A549 (cell line): ENCODE data around the gene RBKS. TPM values are rescaled to one million over a fixed set of nuclear protein-coding genes. Genes with fewer than 3 reads are reported as not detected.

ENCODE experiments used
- CBX2 ChIP-seq: fragments of 200-600 bp; sonication (generic); IDR thresholded peaks from 2 replicates; pipeline ENCODE4 v1.6.1; 2016; ENCODE audit warnings: low read depth, mild to moderate bottlenecking, borderline replicate concordance
- CHD4 ChIP-seq: fragments of 200-600 bp; sonication (generic); IDR thresholded peaks from 2 replicates; pipeline ENCODE4 v1.6.1; 2016; ENCODE audit warnings: antibody characterized with exemption, mild to moderate bottlenecking, borderline replicate concordance
- EHMT2 ChIP-seq: fragments of 200-600 bp; sonication (generic); IDR thresholded peaks from 2 replicates; pipeline ENCODE4 v1.6.1; 2016; ENCODE audit warnings: antibody characterized with exemption, low read depth, mild to moderate bottlenecking, moderate library complexity
- EP300 ChIP-seq, 2 experiments: fragments of >200 bp; sonication (Bioruptor Twin); formaldehyde crosslinking; IDR thresholded peaks; 2 replicates in 1 of 2; 3 replicates in 1 of 2; pipeline ENCODE4 v1.6.1; 2016 to 2017
- FOSB ChIP-seq: fragments of 250-450 bp; sonication (Bioruptor Pico); IDR thresholded peaks from 2 replicates; pipeline ENCODE4 v1.5.0; 2020; ENCODE audit warnings: mild to moderate bottlenecking, moderate library complexity
- FOSL2 ChIP-seq, 2 experiments: fragments of 450-650 bp in 1 of 2; fragments of >200 bp in 1 of 2; sonication (Bioruptor Twin) in 1 of 2; formaldehyde crosslinking; IDR thresholded peaks; 2 replicates each; pipeline versions ENCODE4 v1.5.0 to v1.6.1; 2016 to 2020; ENCODE audit warnings: mild to moderate bottlenecking in 1 of 2, moderate library complexity in 1 of 2
- HDAC2 ChIP-seq: fragments of 200-600 bp; sonication (generic); IDR thresholded peaks from 2 replicates; pipeline ENCODE4 v1.6.1; 2016
- JUN ChIP-seq, 2 experiments: fragments of >200 bp; sonication (Bioruptor Twin); formaldehyde crosslinking; IDR thresholded peaks; 2 replicates in 1 of 2; 3 replicates in 1 of 2; pipeline ENCODE4 v1.6.1; 2016 to 2017
- MAFK ChIP-seq: fragments of 450-650 bp; IDR thresholded peaks from 2 replicates; pipeline ENCODE4 v1.6.1; 2014; ENCODE audit not compliant: partially characterized antibody
- MAZ ChIP-seq: fragments of 150-350 bp; IDR thresholded peaks from 2 replicates; pipeline ENCODE4 v1.6.1; 2014; ENCODE audit warnings: antibody characterized with exemption, low read depth, low read length, borderline replicate concordance
- NPAS2 ChIP-seq: fragments of 250-450 bp; sonication (Bioruptor Pico); IDR thresholded peaks from 2 replicates; pipeline ENCODE4 v1.8.0; 2022; ENCODE audit warnings: mild to moderate bottlenecking, moderate library complexity, borderline replicate concordance
- NR3C1 ChIP-seq: fragments of >200 bp; sonication (Bioruptor Twin); formaldehyde crosslinking; IDR thresholded peaks from 3 replicates; pipeline ENCODE4 v1.6.1; 2017
- PHF8 ChIP-seq: fragments of 200-600 bp; sonication (generic); IDR thresholded peaks from 2 replicates; pipeline ENCODE4 v1.6.1; 2016; ENCODE audit warnings: low read depth, mild to moderate bottlenecking, antibody characterized with exemption, moderate library complexity, borderline replicate concordance
- POLR2A ChIP-seq: IDR thresholded peaks from 2 replicates; pipeline ENCODE4 v1.6.1; 2012; ENCODE audit warnings: mild to moderate bottlenecking, low read length
- RARB ChIP-seq: fragments of 250-450 bp; sonication (Bioruptor Pico); IDR thresholded peaks from 2 replicates; pipeline ENCODE4 v1.8.0; 2021; ENCODE audit warnings: mild to moderate bottlenecking, moderate library complexity
- USF2 ChIP-seq: fragments of 450-650 bp; IDR thresholded peaks from 2 replicates; pipeline ENCODE4 v1.6.1; 2014; ENCODE audit warnings: antibody characterized with exemption
- ZC3H11A ChIP-seq: fragments of 450-650 bp; IDR thresholded peaks from 2 replicates; pipeline ENCODE4 v1.6.1; 2014; ENCODE audit warnings: antibody characterized with exemption, mild to moderate bottlenecking
- polyA plus RNA-seq, 4 experiments: library from polyadenylated mRNA; depleted of rRNA in 3 of 4; stranded (reverse); fragments of >200 nt; fragmentation: RNase III in 1 of 4; extraction: RNeasy Plus Mini Kit Qiagen cat#74134 plus additional on column Dnase treatment in 1 of 4; gene quantifications; 2 replicates in 3 of 4; 3 replicates in 1 of 4; pipeline ENCODE4 v1.2.3, GENCODE V29; 2011 to 2017
- TF ChIP-seq, protein P1 (sequence below): fragments of 250-450 bp; sonication (Bioruptor Pico); IDR thresholded peaks from 2 replicates; pipeline ENCODE4 v1.5.0; 2020; ENCODE audit warnings: low read depth, mild to moderate bottlenecking, moderate library complexity
- TF ChIP-seq, protein P2 (sequence below): fragments of 250-450 bp; sonication (Bioruptor Pico); IDR thresholded peaks from 2 replicates; pipeline ENCODE4 v1.5.0; 2021; ENCODE audit warnings: mild to moderate bottlenecking, moderate library complexity, borderline replicate concordance
- TF ChIP-seq, protein P3 (sequence below): fragments of 200-600 bp; sonication (generic); IDR thresholded peaks from 2 replicates; pipeline ENCODE4 v1.6.1; 2016; ENCODE audit warnings: antibody characterized with exemption, mild to moderate bottlenecking, moderate library complexity
- TF ChIP-seq, protein P4 (sequence below): fragments of >200 bp; sonication (Bioruptor Twin); formaldehyde crosslinking; IDR thresholded peaks from 3 replicates; pipeline ENCODE4 v1.6.1; 2016

RBKS gene
- polyA plus RNA-seq, 2 of the 4 experiments (the other 2 are of a cell fraction), result 7.6 to 8.5 TPM

- TF ChIP-seq, protein P1, sequence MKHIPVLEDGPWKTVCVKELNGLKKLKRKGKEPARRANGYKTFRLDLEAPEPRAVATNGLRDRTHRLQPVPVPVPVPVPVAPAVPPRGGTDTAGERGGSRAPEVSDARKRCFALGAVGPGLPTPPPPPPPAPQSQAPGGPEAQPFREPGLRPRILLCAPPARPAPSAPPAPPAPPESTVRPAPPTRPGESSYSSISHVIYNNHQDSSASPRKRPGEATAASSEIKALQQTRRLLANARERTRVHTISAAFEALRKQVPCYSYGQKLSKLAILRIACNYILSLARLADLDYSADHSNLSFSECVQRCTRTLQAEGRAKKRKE, result peak; percentile 21; the same call in 1 of the 2 replicates
- TF ChIP-seq CBX2 (no peak), EHMT2 (no peak), USF2 (peak; percentile 57), RARB (CRISPR knock-in tag) (peak; percentile 96), MAFK (no peak), PHF8 (peak; percentile 60), HDAC2 (no peak), POLR2A (peak; percentile 84), FOSB (no peak), JUN (IDR thresholded peaks at IDR 0.05) (peak; percentile 39 to 87; a peak in 4 of 5 replicates), ZC3H11A (no peak), FOSL2 (IDR thresholded peaks at IDR 0.05) (no peak), FOSL2 (CRISPR knock-in tag; IDR thresholded peaks at IDR 0.05) (no peak), NPAS2 (CRISPR knock-in tag) (no peak), CHD4 (no peak), MAZ (peak; percentile 68; the same call in 1 of the 2 replicates), NR3C1 (no peak), EP300 (IDR thresholded peaks at IDR 0.05) (peak in 1 of 2 experiments; percentile 8; a peak in 1 of 5 replicates)
- TF ChIP-seq, protein P2, sequence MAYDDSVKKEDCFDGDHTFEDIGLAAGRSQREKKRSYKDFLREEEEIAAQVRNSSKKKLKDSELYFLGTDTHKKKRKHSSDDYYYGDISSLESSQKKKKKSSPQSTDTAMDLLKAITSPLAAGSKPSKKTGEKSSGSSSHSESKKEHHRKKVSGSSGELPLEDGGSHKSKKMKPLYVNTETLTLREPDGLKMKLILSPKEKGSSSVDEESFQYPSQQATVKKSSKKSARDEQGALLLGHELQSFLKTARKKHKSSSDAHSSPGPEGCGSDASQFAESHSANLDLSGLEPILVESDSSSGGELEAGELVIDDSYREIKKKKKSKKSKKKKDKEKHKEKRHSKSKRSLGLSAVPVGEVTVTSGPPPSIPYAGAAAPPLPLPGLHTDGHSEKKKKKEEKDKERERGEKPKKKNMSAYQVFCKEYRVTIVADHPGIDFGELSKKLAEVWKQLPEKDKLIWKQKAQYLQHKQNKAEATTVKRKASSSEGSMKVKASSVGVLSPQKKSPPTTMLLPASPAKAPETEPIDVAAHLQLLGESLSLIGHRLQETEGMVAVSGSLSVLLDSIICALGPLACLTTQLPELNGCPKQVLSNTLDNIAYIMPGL (CRISPR knock-in tag), result no peak
- TF ChIP-seq, protein P3, sequence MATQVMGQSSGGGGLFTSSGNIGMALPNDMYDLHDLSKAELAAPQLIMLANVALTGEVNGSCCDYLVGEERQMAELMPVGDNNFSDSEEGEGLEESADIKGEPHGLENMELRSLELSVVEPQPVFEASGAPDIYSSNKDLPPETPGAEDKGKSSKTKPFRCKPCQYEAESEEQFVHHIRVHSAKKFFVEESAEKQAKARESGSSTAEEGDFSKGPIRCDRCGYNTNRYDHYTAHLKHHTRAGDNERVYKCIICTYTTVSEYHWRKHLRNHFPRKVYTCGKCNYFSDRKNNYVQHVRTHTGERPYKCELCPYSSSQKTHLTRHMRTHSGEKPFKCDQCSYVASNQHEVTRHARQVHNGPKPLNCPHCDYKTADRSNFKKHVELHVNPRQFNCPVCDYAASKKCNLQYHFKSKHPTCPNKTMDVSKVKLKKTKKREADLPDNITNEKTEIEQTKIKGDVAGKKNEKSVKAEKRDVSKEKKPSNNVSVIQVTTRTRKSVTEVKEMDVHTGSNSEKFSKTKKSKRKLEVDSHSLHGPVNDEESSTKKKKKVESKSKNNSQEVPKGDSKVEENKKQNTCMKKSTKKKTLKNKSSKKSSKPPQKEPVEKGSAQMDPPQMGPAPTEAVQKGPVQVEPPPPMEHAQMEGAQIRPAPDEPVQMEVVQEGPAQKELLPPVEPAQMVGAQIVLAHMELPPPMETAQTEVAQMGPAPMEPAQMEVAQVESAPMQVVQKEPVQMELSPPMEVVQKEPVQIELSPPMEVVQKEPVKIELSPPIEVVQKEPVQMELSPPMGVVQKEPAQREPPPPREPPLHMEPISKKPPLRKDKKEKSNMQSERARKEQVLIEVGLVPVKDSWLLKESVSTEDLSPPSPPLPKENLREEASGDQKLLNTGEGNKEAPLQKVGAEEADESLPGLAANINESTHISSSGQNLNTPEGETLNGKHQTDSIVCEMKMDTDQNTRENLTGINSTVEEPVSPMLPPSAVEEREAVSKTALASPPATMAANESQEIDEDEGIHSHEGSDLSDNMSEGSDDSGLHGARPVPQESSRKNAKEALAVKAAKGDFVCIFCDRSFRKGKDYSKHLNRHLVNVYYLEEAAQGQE, result no peak; the same call in 1 of the 2 replicates
- TF ChIP-seq, protein P4, sequence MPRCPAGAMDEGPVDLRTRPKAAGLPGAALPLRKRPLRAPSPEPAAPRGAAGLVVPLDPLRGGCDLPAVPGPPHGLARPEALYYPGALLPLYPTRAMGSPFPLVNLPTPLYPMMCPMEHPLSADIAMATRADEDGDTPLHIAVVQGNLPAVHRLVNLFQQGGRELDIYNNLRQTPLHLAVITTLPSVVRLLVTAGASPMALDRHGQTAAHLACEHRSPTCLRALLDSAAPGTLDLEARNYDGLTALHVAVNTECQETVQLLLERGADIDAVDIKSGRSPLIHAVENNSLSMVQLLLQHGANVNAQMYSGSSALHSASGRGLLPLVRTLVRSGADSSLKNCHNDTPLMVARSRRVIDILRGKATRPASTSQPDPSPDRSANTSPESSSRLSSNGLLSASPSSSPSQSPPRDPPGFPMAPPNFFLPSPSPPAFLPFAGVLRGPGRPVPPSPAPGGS, result peak; percentile 46; the same call in 1 of the 3 replicates
Observed at GRCh38 chr2:27890146-27890923, at the start of gene RBKS, which contains the start of gene BABAM2 (continued).
